SU-DHL-6 (cell line): ENCODE data around the gene GYPA.
"Not testable (repeated sequence)": the region's sequence is repeated elsewhere in the genome, so short reads cannot be mapped to it uniquely, and the experiment has no call there.

ENCODE experiments used
- CTCF ChIP-seq: fragments of 200-600 bp; sonication (generic); IDR thresholded peaks from one replicate; pipeline ENCODE4 v1.5.1; 2017; ENCODE audit warnings: antibody characterized with exemption, mild to moderate bottlenecking, low read length, moderate library complexity; ENCODE audit not compliant: insufficient read depth, poor library complexity, severe bottlenecking
- EZH2phosphoT487 ChIP-seq: fragments of 200-600 bp; sonication (generic), shearing (Covaris generic); conservative IDR thresholded peaks from 2 replicates; pipeline ENCODE4 v1.6.1; 2018; ENCODE audit warnings: mild to moderate bottlenecking, antibody characterized with exemption, low read length, moderate library complexity, mixed read lengths

DNA sequence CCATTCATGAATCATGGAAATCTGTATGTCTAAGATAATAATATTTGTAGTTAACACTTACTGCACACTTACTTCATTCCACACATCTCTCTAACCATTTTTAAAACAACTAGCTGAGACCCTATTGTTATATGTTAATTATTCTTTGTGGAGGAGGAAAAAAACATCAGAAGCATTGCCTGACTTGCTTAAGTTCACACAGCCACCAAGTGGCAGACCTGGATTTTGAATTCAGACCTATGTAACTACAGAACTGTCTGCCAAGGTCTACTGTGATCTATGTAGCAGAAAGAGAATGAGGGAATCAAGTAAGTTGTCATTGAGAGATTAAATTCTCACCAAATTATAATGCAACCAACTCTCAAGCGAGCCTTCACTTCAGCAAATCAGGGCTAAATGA, 10.4 kb downstream of the GYPA start:
- TF ChIP-seq CTCF, EZH2phosphoT487: not testable (repeated sequence)
